Measurements from ENCODE around the gene IFNG-AS1.

Gene IFNG-AS1

DNA sequence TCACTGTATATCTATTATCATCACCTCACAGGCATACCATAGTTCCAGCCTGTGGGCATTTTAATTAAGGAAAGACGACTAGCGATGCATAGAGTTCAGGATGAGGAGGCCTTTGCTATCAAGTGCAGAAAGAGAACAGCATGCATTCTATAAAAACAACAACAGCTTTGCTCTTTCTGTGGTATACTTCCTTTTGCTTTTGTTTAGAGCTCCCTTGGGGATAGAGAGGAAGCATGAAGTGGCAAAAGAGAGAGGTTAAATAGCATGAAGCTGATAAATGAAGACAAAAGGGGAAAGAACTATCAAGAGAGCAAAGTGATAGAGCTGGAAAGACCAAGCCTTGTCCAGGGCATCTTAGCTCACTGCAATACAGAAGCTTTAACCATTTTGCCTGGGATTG lies 23.5 kb downstream of the IFNG-AS1 start:
- DNase-seq (ENCODE audit: low read depth) = no peak
- TF ChIP-seq, protein P1, sequence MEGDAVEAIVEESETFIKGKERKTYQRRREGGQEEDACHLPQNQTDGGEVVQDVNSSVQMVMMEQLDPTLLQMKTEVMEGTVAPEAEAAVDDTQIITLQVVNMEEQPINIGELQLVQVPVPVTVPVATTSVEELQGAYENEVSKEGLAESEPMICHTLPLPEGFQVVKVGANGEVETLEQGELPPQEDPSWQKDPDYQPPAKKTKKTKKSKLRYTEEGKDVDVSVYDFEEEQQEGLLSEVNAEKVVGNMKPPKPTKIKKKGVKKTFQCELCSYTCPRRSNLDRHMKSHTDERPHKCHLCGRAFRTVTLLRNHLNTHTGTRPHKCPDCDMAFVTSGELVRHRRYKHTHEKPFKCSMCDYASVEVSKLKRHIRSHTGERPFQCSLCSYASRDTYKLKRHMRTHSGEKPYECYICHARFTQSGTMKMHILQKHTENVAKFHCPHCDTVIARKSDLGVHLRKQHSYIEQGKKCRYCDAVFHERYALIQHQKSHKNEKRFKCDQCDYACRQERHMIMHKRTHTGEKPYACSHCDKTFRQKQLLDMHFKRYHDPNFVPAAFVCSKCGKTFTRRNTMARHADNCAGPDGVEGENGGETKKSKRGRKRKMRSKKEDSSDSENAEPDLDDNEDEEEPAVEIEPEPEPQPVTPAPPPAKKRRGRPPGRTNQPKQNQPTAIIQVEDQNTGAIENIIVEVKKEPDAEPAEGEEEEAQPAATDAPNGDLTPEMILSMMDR (IDR thresholded peaks at IDR 0.05; ENCODE audit: low read length, missing control alignments) = no peak
- no peak overlapping the region for H3K4me3 ChIP-seq (replicated peaks; ENCODE audit: low read depth, low read length)

DNA sequence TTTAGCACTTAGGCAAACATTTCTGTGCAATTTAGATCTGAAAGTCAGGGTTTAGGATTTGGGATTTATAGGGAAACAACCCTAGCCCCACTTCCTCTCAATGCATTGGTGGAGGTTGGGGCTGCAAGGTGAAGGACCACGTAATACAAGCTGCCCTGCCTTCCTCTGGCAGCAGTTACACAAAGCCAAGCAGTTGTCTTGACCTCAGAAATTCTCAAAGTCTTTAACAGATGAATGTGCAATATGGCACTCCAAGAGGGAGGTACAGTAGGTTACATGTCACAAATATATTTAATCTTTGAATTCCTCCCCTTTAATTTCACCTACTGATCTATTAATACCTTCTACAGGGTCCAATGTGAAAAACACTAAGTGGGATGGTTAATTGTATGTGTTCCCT lies 23.9 kb downstream of the IFNG-AS1 start:
- no peak for DNase-seq (ENCODE audit: low read depth)
- H3K4me3 ChIP-seq (replicated peaks; ENCODE audit: low read depth, low read length) = no peak overlapping the region
- TF ChIP-seq, protein P1 (IDR thresholded peaks at IDR 0.05; ENCODE audit: low read length, missing control alignments) = no peak

DNA sequence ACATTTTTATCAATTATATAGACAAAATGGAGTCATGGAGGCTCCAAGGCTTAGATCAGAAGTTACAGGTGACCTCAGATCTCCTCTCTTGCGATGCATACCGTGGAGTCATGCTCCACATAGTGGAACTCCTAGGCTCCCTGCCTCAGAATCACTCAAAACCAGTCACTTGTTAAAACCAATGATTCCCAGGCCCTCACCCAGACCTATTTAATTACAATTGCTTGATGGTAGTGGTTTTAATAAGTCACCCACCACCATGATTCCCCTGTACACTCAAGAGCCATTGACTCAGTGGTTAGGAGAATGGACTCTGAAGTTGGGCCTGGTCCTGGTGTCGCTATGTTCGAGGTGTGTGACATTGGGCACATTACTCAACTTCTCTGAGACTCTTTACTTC lies 26.9 kb downstream of the IFNG-AS1 start:
- no peak for DNase-seq (ENCODE audit: low read depth)
- no peak overlapping the region for H3K4me3 ChIP-seq (replicated peaks; ENCODE audit: low read depth, low read length)
- TF ChIP-seq, protein P1 (IDR thresholded peaks at IDR 0.05; ENCODE audit: low read length, missing control alignments) = no peak

GRCh38 chr12:68018315-68018714 lies 29.1 kb downstream of the IFNG-AS1 start:
- TF ChIP-seq, protein P1 (IDR thresholded peaks at IDR 0.05; ENCODE audit: low read length, missing control alignments) = no peak
- no peak for DNase-seq (ENCODE audit: low read depth)

GRCh38 chr12:68020049-68020448 lies 30.8 kb downstream of the IFNG-AS1 start:
- TF ChIP-seq, protein P1 (IDR thresholded peaks at IDR 0.05; ENCODE audit: low read length, missing control alignments) = no peak
- H3K4me3 ChIP-seq (replicated peaks; ENCODE audit: low read depth, low read length) = no peak overlapping the region
- DNase-seq (ENCODE audit: low read depth) = no peak

More at GRCh38 chr12:68018315-68018714, 29.1 kb downstream of the IFNG-AS1 start:
- no peak overlapping the region for H3K4me3 ChIP-seq (replicated peaks; ENCODE audit: low read depth, low read length)

DNA sequence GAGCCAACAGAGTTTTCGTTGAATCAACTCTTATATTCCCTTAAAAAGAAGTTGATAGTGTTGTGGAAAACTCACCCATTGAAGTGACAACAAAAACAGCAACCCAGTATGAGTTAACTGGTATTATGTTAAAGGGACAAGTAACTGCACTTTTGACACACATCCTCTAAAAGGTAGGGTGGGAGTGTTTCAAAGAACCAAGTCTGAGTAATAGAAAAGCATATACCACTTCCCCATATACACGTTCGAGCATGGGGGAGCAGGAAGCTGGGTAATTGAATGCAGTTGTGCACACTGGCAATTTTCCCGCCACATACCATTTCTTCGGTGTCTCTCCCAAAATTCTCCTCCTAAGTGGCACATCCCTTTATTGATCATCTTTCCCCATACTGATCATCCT lies 31.5 kb downstream of the IFNG-AS1 start:
- DNase-seq (ENCODE audit: low read depth) = no peak
- H3K4me3 ChIP-seq (replicated peaks; ENCODE audit: low read depth, low read length) = no peak overlapping the region
- TF ChIP-seq, protein P1 (IDR thresholded peaks at IDR 0.05; ENCODE audit: low read length, missing control alignments) = no peak

DNA sequence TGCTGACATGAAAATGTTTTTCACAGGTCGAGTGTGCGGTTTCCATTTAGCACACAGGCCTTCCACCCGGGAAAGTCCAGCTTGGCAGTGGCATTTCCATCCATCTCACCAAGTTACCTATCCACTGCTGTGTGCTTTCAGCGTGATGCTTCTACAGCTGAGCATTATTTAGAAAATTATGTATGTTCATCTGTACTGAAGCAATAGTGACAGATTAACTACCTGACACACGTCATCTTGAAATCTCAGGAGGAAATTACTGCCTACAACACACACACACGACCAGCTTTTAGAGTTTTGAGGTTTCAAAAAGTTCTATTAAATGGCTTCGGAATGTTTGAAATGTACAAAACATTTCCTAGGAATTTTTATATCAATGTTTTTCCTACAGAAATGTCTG lies 39.4 kb downstream of the IFNG-AS1 start:
- DNase-seq (ENCODE audit: low read depth) = no peak
- TF ChIP-seq, protein P1 (IDR thresholded peaks at IDR 0.05; ENCODE audit: low read length, missing control alignments) = no peak
- H3K4me3 ChIP-seq (replicated peaks; ENCODE audit: low read depth, low read length) = no peak overlapping the region

All from fibroblast of pulmonary artery (primary cell).